Endothelial cell of umbilical vein (primary cell): ENCODE measurements around the gene DEFB124. TPM values are rescaled to one million over a fixed set of nuclear protein-coding genes. Genes with fewer than 3 reads are reported as not detected.

Experiments
- BruUV-seq: library from RNA; stranded (reverse); fragments of 400-500 nt; replicated peaks from 2 replicates; lab custom pipeline; 2021; lab: Mats Ljungman, UMichigan
- CTCF ChIA-PET: fragments of 300-600, 350-600 bp; sonication (Branson Sonifier 250); formaldehyde crosslinking; loops from one replicate; lab custom pipeline; 2021; ENCODE audit warnings: antibody characterized with exemption, inconsistent platforms; lab: Charles Lee
- POLR2A ChIA-PET: fragments of 300-600, 350-600 bp; sonication (Branson Sonifier 250); formaldehyde crosslinking; loops from one replicate; lab custom pipeline; 2021; ENCODE audit warnings: antibody characterized with exemption, inconsistent platforms; lab: Charles Lee
- DNase-seq: peaks from one replicate; pipeline ENCODE4 v3.0.0-alpha.2; 2011; ENCODE audit warnings: low read depth, low spot score
- FAIRE-seq: peaks from 2 replicates; lab custom pipeline; 2011; peaks lifted over from hg19 to GRCh38; lab: Jason Lieb, UNC
- H2AFZ ChIP-seq: 2 replicates; pipeline ENCODE4 v1.6.0; 2012; ENCODE audit warnings: low read depth, low read length, control low read depth, inconsistent platforms
- H3K27ac ChIP-seq: 2 replicates; pipeline ENCODE4 v1.5.1; 2011; ENCODE audit warnings: low read depth, mild to moderate bottlenecking, control low read depth, low read length, moderate library complexity; ENCODE audit not compliant: insufficient read depth
- H3K27me3 ChIP-seq, 2 experiments: 2 replicates each; pipeline versions ENCODE4 v1.6.0 to v1.6.1; 2011; ENCODE audit warnings: low read length in 2 of 2, mixed read lengths in 1 of 2; ENCODE audit not compliant: control insufficient read depth in 2 of 2, insufficient read depth in 2 of 2
- H3K36me3 ChIP-seq, 2 experiments: 2 replicates in 1 of 2; 3 replicates in 1 of 2; pipeline ENCODE4 v1.5.1; 2011; ENCODE audit warnings: low read length in 2 of 2, mild to moderate bottlenecking in 1 of 2, moderate library complexity in 1 of 2; ENCODE audit not compliant: control insufficient read depth in 2 of 2, insufficient read depth in 2 of 2; ENCODE audit errors: extremely low read depth in 1 of 2
- H3K4me1 ChIP-seq: 3 replicates; pipeline ENCODE4 v1.5.1; 2011; ENCODE audit warnings: mild to moderate bottlenecking, low read length; ENCODE audit not compliant: control insufficient read depth, insufficient read depth; ENCODE audit errors: extremely low read depth
- H3K4me2 ChIP-seq: 2 replicates; pipeline ENCODE4 v1.6.1; 2011; ENCODE audit warnings: low read length, control low read depth, mixed read lengths; ENCODE audit not compliant: insufficient read depth
- H3K4me3 ChIP-seq, 3 experiments: fragments of 200-600 bp in 1 of 3; sonication (generic), shearing (Covaris generic) in 1 of 3; replicated peaks in 1 of 3; 2 replicates each; pipeline ENCODE4 v1.5.1; 2011 to 2016; ENCODE audit warnings: control low read depth in 3 of 3, low read length in 3 of 3, mild to moderate bottlenecking in 2 of 3, inconsistent platforms in 1 of 3, low read depth in 1 of 3, moderate library complexity in 1 of 3; ENCODE audit not compliant: insufficient read depth in 1 of 3
- H3K79me2 ChIP-seq: 2 replicates; pipeline ENCODE4 v1.6.0; 2012; ENCODE audit warnings: low read length, inconsistent platforms; ENCODE audit not compliant: control insufficient read depth, insufficient read depth
- H3K9ac ChIP-seq: replicated peaks from 2 replicates; pipeline ENCODE3; 2011; ENCODE audit warnings: low read length, control low read depth; ENCODE audit not compliant: insufficient read depth; ENCODE audit errors: extremely low read depth
- H3K9me1 ChIP-seq: replicated peaks from 3 replicates; pipeline ENCODE4 v1.6.0; 2011; ENCODE audit warnings: mild to moderate bottlenecking, low read length; ENCODE audit not compliant: control insufficient read depth, insufficient read depth; ENCODE audit errors: extremely low read depth
- H3K9me3 ChIP-seq: replicated peaks from 2 replicates; pipeline ENCODE4 v1.5.1; 2012; ENCODE audit warnings: low read length, inconsistent platforms; ENCODE audit not compliant: control insufficient read depth, insufficient read depth
- H4K20me1 ChIP-seq: replicated peaks from 2 replicates; pipeline ENCODE3; 2011; ENCODE audit warnings: mild to moderate bottlenecking, low read length; ENCODE audit not compliant: control insufficient read depth, insufficient read depth; ENCODE audit errors: extremely low read depth
- CTCF ChIP-seq, 2 donors: IDR thresholded peaks; 1 replicate in 1 of 2; 2 replicates in 1 of 2; pipeline ENCODE4 v1.5.1; 2011; ENCODE audit warnings: low read length in 2 of 2, mild to moderate bottlenecking in 2 of 2, moderate library complexity in 2 of 2, control low read depth in 1 of 2, inconsistent platforms in 1 of 2, low read depth in 1 of 2; ENCODE audit not compliant: insufficient read depth in 1 of 2; ENCODE audit errors: extremely low read depth in 1 of 2
- EZH2 ChIP-seq: IDR thresholded peaks from 2 replicates; pipeline ENCODE4 v1.6.1; 2012; ENCODE audit warnings: borderline replicate concordance, low read depth, mild to moderate bottlenecking, moderate library complexity, low read length, inconsistent platforms; ENCODE audit not compliant: severe bottlenecking
- FOS ChIP-seq: IDR thresholded peaks from 2 replicates; pipeline ENCODE4 v1.6.1; 2011; ENCODE audit warnings: mild to moderate bottlenecking, low read length, moderate library complexity, borderline replicate concordance; ENCODE audit not compliant: insufficient read depth
- GATA2 ChIP-seq: IDR thresholded peaks from 2 replicates; pipeline ENCODE4 v1.7.0; 2011; ENCODE audit warnings: low read depth, mild to moderate bottlenecking, moderate library complexity, mixed read lengths, low read length; ENCODE audit not compliant: insufficient read length, insufficient read depth
- JUN ChIP-seq: IDR thresholded peaks from 2 replicates; pipeline ENCODE4 v1.6.1; 2011; ENCODE audit warnings: borderline replicate concordance, low read depth; ENCODE audit not compliant: insufficient read length, insufficient read depth
- MAX ChIP-seq: IDR thresholded peaks from 2 replicates; pipeline ENCODE4 v1.6.1; 2011; ENCODE audit not compliant: insufficient read depth, insufficient read length
- MYC ChIP-seq: IDR thresholded peaks from one replicate; pipeline ENCODE4 v1.6.1; 2011; ENCODE audit warnings: mild to moderate bottlenecking, low read depth, low read length
- POLR2A ChIP-seq: IDR thresholded peaks from 2 replicates; pipeline ENCODE4 v1.6.1; 2012; ENCODE audit warnings: low read depth, mild to moderate bottlenecking, control low read depth, low read length
- POLR2AphosphoS5 ChIP-seq: IDR thresholded peaks from 2 replicates; pipeline ENCODE4 v1.6.1; 2012; ENCODE audit warnings: low read depth, mild to moderate bottlenecking, control low read depth, low read length, moderate library complexity; ENCODE audit not compliant: insufficient read depth
- dilution Hi-C: fragments of 300-500 bp; cut with MboI; formaldehyde crosslinking; loops from one replicate; pipeline ENCODE4 v1.15.0; 2019; ENCODE audit warnings: low sequenced_read_pairs; ENCODE audit not compliant: extremely low pct_ligation_motif_present
- intact Hi-C: fragments of 100-400 bp; cut with micrococcal nuclease; formaldehyde crosslinking; loops from one replicate; pipeline ENCODE4 v1.10.0; 2022
- polyA plus RNA-seq, 4 experiments: library from polyadenylated mRNA; depleted of rRNA in 3 of 4; stranded (reverse) in 3 of 4; unstranded in 1 of 4; fragments of >200 nt; gene quantifications; 2 replicates each; pipeline versions ENCODE4 v1.2.1 to v1.2.3, GENCODE V29; 2011 to 2012; ENCODE audit warnings: missing spikeins in 1 of 4
- total RNA-seq: library from RNA; stranded (reverse); gene quantifications from 2 replicates; pipeline ENCODE4 v1.2.3, GENCODE V29; 2021

DEFB124 gene
- total and polyA plus RNA-seq, 2 donors (not counting 3 experiments of a cell fraction or from before 2014, with no cell fraction given), result not detected

- H3K79me2 ChIP-seq, result no peaks in the 10 kb centered on the region
- DNase-seq, result no peak
- no peak overlapping the region for H3K4me3 ChIP-seq
- no peak for FAIRE-seq
- H3K4me1 ChIP-seq, result no peaks in the 10 kb centered on the region
- no peak for TF ChIP-seq JUN
- TF ChIP-seq MAX, result no peak
- no peak for TF ChIP-seq FOS
- no peak for TF ChIP-seq MYC
- no peak for TF ChIP-seq CTCF (IDR thresholded peaks at IDR 0.05; ENCODE audit: extremely low read depth in 1 of 2, insufficient read depth in 1 of 2, low read depth in 1 of 2, low read length in 2 of 2)
- no peak for TF ChIP-seq GATA2
- no peak for TF ChIP-seq EZH2
- no peak for TF ChIP-seq POLR2AphosphoS5
- TF ChIP-seq POLR2A, result no peak
- dilution Hi-C loops, result no loop called here
- H3K4me2 ChIP-seq, result no peak overlapping the region
- no peaks in the 10 kb centered on the region for H3K27me3 ChIP-seq
- no peaks in the 10 kb centered on the region for H4K20me1 ChIP-seq
- no peaks in the 10 kb centered on the region for H3K36me3 ChIP-seq
- no peaks in the 10 kb centered on the region for H3K9me1 ChIP-seq
- no peaks in the 10 kb centered on the region for H3K9me3 ChIP-seq
- intact Hi-C loops, result no loop called here
- H3K27ac ChIP-seq, result no peak overlapping the region
- CTCF ChIA-PET, result no interaction called here
- no peak overlapping the region for H2AFZ ChIP-seq
- no peak overlapping the region for H3K9ac ChIP-seq
- BruUV-seq, result no TSS peak
- POLR2A ChIA-PET, result no interaction called here
Measured at GRCh38 chr20:31425797-31426196, 49.1 kb downstream of the DEFB124 start.
